Activated CD8-positive, alpha-beta T cell treated with anti-CD3 and anti-CD28 coated beads for 36 hours (primary cell): ENCODE results near the gene NBEA. TPM values are rescaled to one million over a fixed set of nuclear protein-coding genes. Genes with fewer than 3 reads are reported as not detected.
"Not testable (repeated sequence)": the region's sequence is repeated elsewhere in the genome, so short reads cannot be mapped to it uniquely, and the experiment has no call there.

Experiments
- ATAC-seq: fragments of 200-7000 bp; cut with Tn5 transposase; one replicate; pipeline ENCODE4 v1.10.0; 2021; ENCODE audit warnings: mild to moderate bottlenecking, moderate library complexity
- CTCF ChIA-PET: fragments of 350-600 bp; sonication (Branson Sonifier 250); formaldehyde crosslinking; loops from one replicate; lab custom pipeline; 2021; ENCODE audit warnings: antibody characterized with exemption; lab: Charles Lee
- POLR2A ChIA-PET: fragments of 350-600 bp; sonication (Branson Sonifier 250); formaldehyde crosslinking; loops from one replicate; lab custom pipeline; 2021; ENCODE audit warnings: antibody characterized with exemption; lab: Charles Lee
- DNase-seq: peaks from one replicate; pipeline ENCODE4 v3.0.0-alpha.2; 2020
- H3K27ac Mint-ChIP-seq: one replicate; pipeline ENCODE4 v1.8.0; 2021; ENCODE audit warnings: mild to moderate bottlenecking, mixed read lengths
- H3K27me3 Mint-ChIP-seq: one replicate; pipeline ENCODE4 v1.8.0; 2021; ENCODE audit warnings: mixed read lengths
- H3K36me3 Mint-ChIP-seq: one replicate; pipeline ENCODE4 v1.8.0; 2021; ENCODE audit warnings: low read depth, mixed read lengths
- H3K4me1 Mint-ChIP-seq: one replicate; pipeline ENCODE4 v1.8.0; 2021; ENCODE audit warnings: low read depth, mixed read lengths
- H3K4me3 Mint-ChIP-seq: one replicate; pipeline ENCODE4 v1.8.0; 2021; ENCODE audit warnings: mild to moderate bottlenecking, moderate library complexity, mixed read lengths
- H3K9me3 Mint-ChIP-seq: one replicate; pipeline ENCODE4 v1.8.0; 2021; ENCODE audit warnings: mixed read lengths
- intact Hi-C: fragments of 100-400 bp; cut with micrococcal nuclease; formaldehyde crosslinking; loops from one replicate; pipeline ENCODE4 v1.10.0; 2022
- total RNA-seq, 2 experiments: library from RNA; stranded (reverse); gene quantifications; one replicate each; pipeline ENCODE4 v1.2.3, GENCODE V29; 2021
- TF ChIP-seq, protein P1 (sequence below): fragments of 200-600 bp; IDR thresholded peaks from one replicate; pipeline ENCODE4 v1.8.0; 2022; ENCODE audit warnings: antibody characterized with exemption, mild to moderate bottlenecking

NBEA gene
- total RNA-seq, 2 experiments from 2014 or later: 0.38 to 0.60 TPM

DNA sequence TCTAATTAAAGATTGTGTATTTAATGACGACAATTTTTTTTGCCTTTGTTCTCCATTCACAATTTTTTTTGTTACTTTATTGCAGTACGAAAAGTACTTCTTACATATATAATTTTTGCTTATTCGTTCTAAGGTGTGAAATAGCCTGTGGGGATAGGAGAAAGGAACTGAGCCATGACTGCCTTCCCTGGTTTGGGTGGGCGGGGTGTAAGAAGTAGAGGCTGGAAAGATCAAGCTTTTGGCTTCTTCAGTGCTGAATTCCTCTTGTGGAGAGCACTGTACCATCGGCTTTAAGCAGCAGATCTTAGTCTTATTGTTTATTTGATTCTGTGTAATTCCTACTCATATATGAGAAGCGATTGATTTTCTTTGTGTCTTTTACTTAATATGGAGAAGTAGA is 115.8 kb downstream of the NBEA start:
- Mint-ChIP-seq H3K4me1 (no peaks in the 10 kb centered on the region), H3K4me3 (no peak overlapping the region), H3K27ac (no peak overlapping the region), H3K36me3 (no peaks in the 10 kb centered on the region), H3K9me3 (no peaks in the 10 kb centered on the region), H3K27me3 (no peaks in the 10 kb centered on the region)
- ChIA-PET CTCF (no interaction called here), POLR2A (no interaction called here)
- ATAC-seq (no peak), DNase-seq (no peak)
- TF ChIP-seq, protein P1, sequence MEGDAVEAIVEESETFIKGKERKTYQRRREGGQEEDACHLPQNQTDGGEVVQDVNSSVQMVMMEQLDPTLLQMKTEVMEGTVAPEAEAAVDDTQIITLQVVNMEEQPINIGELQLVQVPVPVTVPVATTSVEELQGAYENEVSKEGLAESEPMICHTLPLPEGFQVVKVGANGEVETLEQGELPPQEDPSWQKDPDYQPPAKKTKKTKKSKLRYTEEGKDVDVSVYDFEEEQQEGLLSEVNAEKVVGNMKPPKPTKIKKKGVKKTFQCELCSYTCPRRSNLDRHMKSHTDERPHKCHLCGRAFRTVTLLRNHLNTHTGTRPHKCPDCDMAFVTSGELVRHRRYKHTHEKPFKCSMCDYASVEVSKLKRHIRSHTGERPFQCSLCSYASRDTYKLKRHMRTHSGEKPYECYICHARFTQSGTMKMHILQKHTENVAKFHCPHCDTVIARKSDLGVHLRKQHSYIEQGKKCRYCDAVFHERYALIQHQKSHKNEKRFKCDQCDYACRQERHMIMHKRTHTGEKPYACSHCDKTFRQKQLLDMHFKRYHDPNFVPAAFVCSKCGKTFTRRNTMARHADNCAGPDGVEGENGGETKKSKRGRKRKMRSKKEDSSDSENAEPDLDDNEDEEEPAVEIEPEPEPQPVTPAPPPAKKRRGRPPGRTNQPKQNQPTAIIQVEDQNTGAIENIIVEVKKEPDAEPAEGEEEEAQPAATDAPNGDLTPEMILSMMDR: no peak
- intact Hi-C loops: no loop called here

DNA sequence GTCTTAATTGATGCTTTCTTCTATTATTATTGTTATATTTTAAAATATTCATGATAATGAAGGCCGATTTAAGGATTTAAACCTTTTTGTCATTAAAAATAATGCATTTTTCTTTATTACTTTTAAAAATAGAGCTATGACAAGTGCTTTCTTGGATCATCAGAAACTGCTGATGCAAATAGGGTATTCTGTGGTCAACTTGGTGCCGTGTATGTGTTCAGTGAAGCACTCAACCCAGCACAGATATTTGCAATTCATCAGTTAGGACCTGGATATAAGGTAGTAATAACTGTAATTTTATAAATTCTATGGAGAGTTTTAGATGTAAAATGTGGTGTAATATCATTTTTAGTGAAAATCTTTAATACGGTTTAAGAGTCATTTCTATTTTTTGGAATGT is 116.5 kb downstream of the NBEA start:
- ATAC-seq, intact Hi-C loops, H3K27ac Mint-ChIP-seq, CTCF ChIA-PET, H3K4me3 Mint-ChIP-seq, DNase-seq, H3K4me1 Mint-ChIP-seq, H3K9me3 Mint-ChIP-seq, POLR2A ChIA-PET, H3K27me3 Mint-ChIP-seq, H3K36me3 Mint-ChIP-seq: not testable (repeated sequence)

DNA sequence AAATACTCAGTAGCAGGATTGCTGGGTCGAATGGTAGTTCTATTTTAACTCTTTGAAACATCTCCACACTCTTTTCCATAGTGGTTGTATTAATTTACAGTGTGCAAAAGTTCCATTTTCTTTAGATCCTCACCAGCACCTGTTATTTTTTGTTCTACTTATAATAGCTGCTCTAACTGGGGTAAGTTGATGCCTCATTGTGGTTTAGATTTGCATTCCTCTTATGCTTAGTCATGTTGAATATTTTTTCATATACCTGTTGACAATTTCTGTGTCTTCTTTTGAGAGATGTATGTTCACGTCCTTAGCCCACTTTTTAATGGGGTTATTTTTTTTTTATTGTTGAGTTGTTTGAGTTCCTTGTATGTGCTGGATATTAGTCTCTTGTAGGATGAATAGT is 144.6 kb downstream of the NBEA start:
- TF ChIP-seq, protein P1: no peak
- Mint-ChIP-seq H3K27ac (no peak overlapping the region), H3K4me1 (no peaks in the 10 kb centered on the region), H3K36me3 (peaks cover 7% of the 10 kb centered on the region), H3K9me3 (peaks cover 12% of the 10 kb centered on the region), H3K27me3 (no peaks in the 10 kb centered on the region), H3K4me3 (no peak overlapping the region)
- intact Hi-C loops: no loop called here
- ChIA-PET CTCF (no interaction called here), POLR2A (no interaction called here)
- ATAC-seq (no peak), DNase-seq (no peak)

DNA sequence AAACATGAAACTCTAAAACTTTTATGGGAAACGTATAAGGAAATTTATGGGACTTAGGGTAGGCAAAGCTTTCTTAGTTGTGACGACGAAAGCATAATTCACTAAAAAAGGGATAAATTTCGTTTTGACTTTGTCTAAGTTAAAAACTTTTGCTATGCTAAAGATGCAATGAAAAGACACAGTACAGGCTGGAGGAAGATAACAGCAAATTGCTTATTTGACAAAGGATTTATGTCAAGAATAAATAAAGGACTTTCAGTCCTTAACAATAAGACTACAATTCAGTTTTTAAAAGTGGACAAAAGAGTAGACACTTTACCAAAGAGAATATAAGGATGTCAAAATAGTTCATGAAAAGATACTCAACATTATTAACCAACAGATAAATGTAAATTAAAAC is 150.2 kb downstream of the NBEA start:
- Mint-ChIP-seq H3K4me1 (no peaks in the 10 kb centered on the region), H3K36me3 (no peaks in the 10 kb centered on the region), H3K9me3 (peaks cover 4% of the 10 kb centered on the region), H3K27ac (no peak overlapping the region), H3K4me3 (no peak overlapping the region), H3K27me3 (no peaks in the 10 kb centered on the region)
- intact Hi-C loops: no loop called here
- TF ChIP-seq, protein P1: no peak
- ATAC-seq: no peak
- POLR2A ChIA-PET: no interaction called here
- DNase-seq: no peak
- CTCF ChIA-PET: no interaction called here

DNA sequence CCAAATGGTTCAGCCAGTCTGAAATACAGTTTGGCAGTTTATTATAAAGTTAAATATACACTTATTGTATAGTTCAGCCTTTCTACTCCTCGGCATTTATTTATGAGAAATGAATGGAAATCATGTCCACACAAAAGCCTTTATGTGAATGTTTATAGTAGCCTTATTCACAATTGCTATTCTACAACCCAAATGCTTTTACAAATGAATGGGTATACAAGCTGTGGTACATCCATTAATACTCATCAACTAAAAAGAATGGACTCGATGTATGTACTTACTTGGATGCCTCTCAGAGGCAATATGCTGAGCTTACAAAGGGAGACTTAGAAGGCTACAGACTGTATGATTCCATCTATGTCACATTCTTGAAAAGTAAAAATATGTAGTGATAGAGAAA is 150.7 kb downstream of the NBEA start:
- POLR2A ChIA-PET: no interaction called here
- Mint-ChIP-seq H3K36me3 (no peaks in the 10 kb centered on the region), H3K27ac (no peak overlapping the region)

More for the DNA sequence above, 150.7 kb downstream of the NBEA start:
- peaks cover 1% of the 10 kb centered on the region for H3K9me3 Mint-ChIP-seq
- H3K4me1 Mint-ChIP-seq: no peaks in the 10 kb centered on the region
- DNase-seq (no peak), ATAC-seq (no peak)
- TF ChIP-seq, protein P1: no peak
- no peaks in the 10 kb centered on the region for H3K27me3 Mint-ChIP-seq
- intact Hi-C loops: no loop called here
- CTCF ChIA-PET: no interaction called here
- no peak overlapping the region for H3K4me3 Mint-ChIP-seq
